NCI-H146 treated with DMSO at 0.1 percent for 48 hours (cell line): ENCODE results near the gene OSBPL9.
"Not testable (repeated sequence)": the region's sequence is repeated elsewhere in the genome, so short reads cannot be mapped to it uniquely, and the experiment has no call there.

Source experiments
- DNase-seq: peaks from one replicate; lab custom pipeline; 2025; ENCODE audit not compliant: unreplicated experiment; lab: John Stamatoyannopoulos, UW

OSBPL9 gene

GRCh38 chr1:51634618-51635017, 17.7 kb downstream of the OSBPL9 start:
- no peak for DNase-seq

- no peak for DNase-seq
Observed at GRCh38 chr1:51635615-51636014, 18.7 kb downstream of the OSBPL9 start.

- DNase-seq, result no peak
Observed at GRCh38 chr1:51636191-51636590, 19.3 kb downstream of the OSBPL9 start.

DNA sequence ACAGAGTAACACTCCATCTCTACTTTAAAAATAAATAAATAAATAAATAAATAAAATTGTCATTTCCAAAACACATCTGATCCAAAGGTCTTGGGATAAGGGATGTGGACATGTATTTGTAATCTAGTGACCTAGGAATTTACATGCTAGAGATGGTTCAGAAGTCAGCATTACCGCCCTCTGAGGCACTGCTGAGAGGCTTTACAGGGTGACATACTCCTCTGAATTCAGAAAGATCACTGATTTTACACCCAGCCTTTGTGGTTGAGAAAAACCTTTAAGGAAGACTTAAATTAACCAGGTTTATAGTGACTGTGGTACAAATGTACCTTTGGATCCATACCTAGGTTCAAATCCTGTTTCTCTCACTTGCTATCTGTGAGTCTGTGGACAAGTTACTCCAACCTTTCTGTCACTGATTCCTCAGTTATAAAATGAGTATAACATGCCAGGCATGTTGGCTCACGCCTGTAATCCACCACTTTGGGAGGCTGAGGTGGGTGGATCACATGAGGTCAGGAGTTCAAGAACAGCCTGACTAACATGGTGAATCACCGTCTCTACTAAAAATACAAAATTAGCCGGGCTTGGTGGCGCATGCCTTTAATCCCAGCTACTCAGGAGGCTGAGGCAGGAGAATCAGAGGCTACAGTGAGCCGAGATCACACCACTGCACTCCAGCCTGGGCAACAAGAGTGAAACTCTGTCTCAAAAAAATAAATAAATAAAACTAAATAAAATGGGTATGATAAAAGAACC, 20.1 kb downstream of the OSBPL9 start:
- DNase-seq, result no peak

DNA sequence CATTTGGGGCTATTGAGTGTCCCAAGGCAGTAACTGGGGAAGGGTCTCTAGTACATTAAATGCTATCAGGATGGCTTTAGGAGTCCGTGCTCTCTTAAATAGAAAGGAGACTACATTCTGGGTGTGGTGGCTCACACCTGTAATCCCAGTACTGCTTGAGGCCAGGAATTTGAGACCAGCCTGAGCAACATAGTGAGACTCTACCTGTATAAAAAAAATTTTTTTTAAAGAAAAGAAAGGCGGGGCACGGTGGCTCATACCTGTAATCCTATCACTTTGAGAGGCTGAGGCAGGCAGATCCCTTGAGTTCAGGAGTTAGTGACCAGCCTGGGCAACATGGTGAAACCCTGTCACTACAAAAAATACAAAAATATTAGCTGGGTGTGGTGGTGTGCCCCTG, 21.5 kb downstream of the OSBPL9 start:
- DNase-seq, result no peak

- DNase-seq, result no peak
Observed at GRCh38 chr1:51639694-51640093, 22.8 kb downstream of the OSBPL9 start.

- no peak for DNase-seq
Observed at GRCh38 chr1:51641096-51641495, 24.2 kb downstream of the OSBPL9 start.

- DNase-seq, result no peak
Observed at GRCh38 chr1:51642739-51643142, 25.8 kb downstream of the OSBPL9 start.

DNA sequence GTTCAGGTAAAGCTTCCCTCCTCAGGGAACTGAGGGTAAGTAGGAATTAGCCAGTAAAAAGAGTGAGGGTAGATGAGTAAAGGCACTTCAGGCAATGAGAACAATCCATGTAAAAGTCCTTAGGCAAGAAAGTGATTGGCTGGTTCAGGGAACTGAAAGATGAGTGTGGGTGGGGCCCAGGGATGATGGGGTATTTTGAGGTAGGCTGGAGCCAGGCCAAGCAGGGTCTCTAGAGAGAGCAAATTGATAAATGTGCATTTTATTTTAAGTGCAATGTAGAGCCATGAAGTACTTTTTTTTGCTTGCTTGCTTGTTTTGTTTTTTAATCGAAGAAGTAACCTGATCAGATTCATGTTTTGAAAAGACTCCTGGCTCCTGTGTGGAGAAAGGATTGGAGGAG, 26.5 kb downstream of the OSBPL9 start:
- no peak for DNase-seq

DNA sequence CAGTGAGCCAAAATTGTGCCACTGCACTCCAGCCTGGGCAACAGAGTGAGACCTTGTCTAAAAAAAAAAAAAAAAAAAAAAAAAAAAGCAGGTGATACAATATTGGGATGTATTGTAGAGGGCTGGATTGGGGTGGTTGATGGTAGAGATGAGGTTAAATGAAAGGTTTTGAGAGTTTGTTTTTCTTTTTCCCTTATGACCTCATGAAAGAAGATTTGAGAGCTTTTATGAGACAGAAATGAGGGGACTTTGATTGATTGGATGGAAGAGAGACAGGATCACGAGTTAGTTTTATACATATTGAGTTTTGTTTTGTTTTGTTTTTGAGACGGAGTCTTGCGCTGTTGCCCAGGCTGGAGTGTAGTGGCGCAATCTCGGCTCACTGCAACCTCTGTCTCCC, 27.1 kb downstream of the OSBPL9 start:
- no peak for DNase-seq

GRCh38 chr1:51644533-51645197, 27.8 kb downstream of the OSBPL9 start:
- DNase-seq, result no peak

GRCh38 chr1:51646592-51646991, 29.7 kb downstream of the OSBPL9 start:
- not testable (repeated sequence) for DNase-seq

DNA sequence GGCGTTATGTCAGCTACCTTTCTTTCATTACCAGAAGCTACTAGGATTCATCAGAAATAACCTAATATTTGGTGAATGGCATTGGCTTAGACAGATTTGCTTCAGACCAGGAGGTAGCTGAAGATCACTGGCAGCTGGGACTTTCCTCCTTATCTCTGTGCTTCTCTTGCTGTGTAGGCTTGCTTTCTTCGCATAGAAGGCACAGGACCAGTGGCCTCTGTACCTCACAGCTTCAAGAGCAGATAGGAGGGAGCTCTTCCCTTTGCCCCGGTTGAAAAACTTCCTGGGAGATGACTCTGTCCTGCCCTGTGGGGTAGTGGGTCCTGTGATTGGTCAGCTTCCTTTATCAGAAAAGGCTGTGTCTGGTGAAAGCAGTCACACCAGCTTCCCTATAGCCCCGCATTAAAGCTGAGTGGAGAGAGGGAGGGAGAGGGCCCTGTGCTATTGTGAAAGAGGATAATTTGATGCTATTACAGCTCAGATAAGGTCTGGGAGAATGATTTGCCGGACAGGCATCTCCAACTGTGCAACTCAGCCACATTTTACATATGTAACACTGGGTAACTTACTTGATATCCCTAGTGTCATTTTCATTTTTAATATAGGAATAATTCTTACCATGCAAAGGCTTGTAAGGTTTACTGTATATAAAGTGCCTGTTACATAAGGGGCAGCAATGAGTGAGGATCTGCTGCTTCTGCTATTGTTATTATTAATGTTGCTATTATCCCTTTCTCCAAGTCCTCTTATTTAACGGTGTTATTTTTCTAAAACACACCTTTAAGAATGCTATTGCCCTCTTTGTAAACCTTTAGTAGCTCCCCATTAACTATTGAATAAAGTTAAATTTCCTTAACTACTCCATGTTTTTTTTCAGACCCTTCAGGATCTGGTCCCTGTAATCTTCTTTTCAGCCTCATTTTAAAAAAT, 31.6 kb downstream of the OSBPL9 start:
- peak; percentile 91 for DNase-seq

GRCh38 chr1:51649593-51650091, 32.8 kb downstream of the OSBPL9 start:
- DNase-seq, result no peak

DNA sequence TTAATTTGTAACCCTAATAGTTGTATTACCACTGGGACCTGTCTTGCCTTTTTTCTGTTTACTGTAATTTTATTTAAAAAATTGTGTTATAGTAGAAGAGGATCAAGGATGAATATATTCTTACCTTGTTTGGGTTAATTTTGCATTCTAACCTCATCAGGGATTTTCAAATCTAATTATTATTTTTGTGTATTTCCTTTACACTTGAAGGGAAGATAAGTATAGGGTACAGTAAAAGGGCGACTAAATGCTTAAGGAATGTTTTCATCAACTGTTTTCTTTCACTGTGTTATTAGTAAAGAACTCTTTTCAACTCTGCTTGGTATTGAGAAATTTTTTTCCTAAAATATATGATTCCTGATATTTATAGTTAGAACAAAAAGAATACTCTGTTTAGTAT, 33.3 kb downstream of the OSBPL9 start:
- DNase-seq, result no peak

- DNase-seq, result no peak
Observed at GRCh38 chr1:51651552-51651942, 34.7 kb downstream of the OSBPL9 start.

DNA sequence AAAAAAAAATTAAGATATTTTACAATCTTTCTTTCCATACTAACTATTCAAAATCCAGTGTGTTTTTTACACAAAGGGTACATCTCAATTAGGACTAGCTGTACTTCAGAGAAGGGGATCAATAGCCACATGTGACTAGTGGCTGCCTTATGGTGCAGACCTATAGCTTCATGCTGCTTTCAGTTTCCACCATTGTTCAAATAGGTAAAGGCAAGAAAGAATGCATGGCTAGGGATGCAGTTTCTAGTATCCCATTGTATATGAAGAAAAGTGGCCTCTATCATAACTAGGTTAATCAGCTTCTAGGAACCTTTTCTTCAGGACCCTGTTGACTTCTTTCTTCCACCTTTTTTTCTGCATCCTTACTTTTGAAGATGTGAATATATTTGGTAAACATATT, 35.7 kb downstream of the OSBPL9 start:
- no peak for DNase-seq

DNA sequence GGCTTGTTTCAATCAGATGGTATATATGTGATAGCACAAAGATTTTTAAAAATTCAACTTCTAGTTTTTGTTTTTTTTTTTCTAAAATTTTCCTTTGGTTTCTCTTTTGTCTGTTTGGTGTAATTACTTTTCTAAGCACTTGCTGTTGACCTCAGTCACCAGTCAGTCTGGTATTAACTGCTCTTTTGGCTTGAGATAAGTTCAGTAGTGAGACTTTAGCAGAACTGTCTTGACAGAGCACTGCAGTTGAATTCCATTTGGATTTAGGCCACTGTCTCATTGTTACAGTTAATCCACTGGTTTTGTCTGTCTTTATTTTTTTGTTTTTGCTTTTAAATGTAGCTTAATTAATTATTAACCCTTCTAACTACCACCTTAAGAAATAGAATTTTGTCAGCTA, 36.2 kb downstream of the OSBPL9 start:
- no peak for DNase-seq

- DNase-seq, result no peak
Observed at GRCh38 chr1:51654000-51654399, 37.1 kb downstream of the OSBPL9 start.

DNA sequence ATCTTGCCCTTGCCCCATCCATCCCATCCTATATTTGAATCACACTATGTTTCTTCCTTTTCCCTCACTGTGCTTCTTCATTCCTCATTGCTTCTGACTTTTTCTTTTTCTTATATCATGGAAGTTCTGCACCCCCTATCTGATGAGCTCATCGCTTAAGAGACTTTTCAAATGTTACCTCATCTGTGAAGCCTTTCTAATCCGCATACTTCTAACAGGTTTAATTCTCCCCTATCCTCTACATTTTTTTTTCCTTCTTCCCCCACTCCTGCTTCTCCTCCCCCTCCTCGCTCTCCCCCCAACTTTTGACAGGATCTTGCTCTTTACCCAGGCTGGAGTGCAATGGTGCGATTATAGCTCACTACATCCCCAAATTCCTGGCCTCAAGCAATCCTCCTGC, 39.5 kb downstream of the OSBPL9 start:
- no peak for DNase-seq

DNA sequence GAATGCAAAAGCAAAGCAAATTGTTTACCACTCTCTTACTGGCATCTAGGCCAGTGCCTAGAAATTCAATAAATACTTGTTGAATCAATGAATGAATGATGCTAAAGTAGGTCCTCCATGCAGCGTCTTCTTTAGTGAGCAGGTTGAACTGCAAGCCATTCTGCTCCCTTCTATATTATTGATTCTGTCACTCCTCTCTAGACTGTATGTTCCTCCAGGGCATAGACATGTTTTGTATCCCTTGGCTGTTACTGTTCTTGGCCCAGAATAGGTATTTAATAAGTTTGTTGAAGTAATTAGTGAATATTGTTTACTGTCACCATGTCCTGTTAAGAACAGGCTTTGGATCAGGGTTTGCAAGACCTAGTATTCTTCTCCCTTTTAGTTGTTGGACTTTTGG, 43.7 kb downstream of the OSBPL9 start:
- DNase-seq, result no peak
